ENCODE measurements around the gene TENM4. TPM values are rescaled to one million over a fixed set of nuclear protein-coding genes. Genes with fewer than 3 reads are reported as not detected.

TENM4 gene
- total RNA-seq, 2 experiments from 2014 or later: not detected

DNA sequence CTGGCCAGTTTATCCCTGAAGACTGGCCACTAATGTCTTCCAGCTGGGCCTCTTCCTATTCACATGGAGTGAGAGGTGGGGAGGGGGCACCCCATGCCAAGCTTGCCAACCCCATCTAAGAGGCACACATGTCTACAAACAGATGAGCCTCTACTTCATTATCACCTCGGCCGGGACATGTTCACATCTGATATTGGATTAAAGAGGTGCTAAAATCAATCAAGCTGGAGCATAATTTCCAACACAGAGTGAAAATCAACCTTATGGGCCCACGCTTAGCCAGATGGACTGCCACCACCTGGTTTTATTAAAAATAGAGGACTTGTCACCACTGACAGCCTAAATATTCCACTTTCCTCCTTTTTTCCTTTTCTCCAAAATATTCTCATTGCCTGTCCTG, 703.5 kb downstream of the TENM4 start:
- no TSS peak for BruUV-seq (replicated peaks)

DNA sequence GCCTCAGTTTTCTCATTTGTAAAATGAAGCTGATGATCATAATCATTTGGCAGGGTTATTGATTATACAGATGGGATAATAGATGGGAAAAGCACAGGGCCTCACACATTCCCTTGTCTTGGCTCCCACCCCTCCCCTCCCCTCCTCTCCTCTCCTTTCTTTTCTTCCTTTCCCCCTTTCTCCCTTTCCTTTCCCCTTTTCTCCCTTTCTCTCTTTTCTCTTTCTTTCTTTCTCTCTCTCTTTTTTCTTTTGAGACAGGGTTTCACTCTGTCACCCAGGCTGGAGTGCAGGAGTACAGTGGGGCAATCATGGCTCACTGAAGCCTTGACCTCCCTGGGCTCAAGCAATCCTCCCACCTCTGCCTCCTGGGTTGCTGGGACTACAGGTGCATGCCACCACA, 705.1 kb downstream of the TENM4 start:
- POLR2A ChIA-PET: interaction anchor here (0.6 kb wide), 1 partner anchor 733 kb away, joined by 3 read pairs; no protein-coding TSS in a partner anchor
- no peak for TF ChIP-seq EZH2phosphoT487 (IDR thresholded peaks at IDR 0.05; ENCODE audit: borderline replicate concordance, low read depth, low read length)
- TF ChIP-seq, protein P1, sequence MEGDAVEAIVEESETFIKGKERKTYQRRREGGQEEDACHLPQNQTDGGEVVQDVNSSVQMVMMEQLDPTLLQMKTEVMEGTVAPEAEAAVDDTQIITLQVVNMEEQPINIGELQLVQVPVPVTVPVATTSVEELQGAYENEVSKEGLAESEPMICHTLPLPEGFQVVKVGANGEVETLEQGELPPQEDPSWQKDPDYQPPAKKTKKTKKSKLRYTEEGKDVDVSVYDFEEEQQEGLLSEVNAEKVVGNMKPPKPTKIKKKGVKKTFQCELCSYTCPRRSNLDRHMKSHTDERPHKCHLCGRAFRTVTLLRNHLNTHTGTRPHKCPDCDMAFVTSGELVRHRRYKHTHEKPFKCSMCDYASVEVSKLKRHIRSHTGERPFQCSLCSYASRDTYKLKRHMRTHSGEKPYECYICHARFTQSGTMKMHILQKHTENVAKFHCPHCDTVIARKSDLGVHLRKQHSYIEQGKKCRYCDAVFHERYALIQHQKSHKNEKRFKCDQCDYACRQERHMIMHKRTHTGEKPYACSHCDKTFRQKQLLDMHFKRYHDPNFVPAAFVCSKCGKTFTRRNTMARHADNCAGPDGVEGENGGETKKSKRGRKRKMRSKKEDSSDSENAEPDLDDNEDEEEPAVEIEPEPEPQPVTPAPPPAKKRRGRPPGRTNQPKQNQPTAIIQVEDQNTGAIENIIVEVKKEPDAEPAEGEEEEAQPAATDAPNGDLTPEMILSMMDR (conservative IDR thresholded peaks at IDR 0.05; ENCODE audit: low read length): no peak
- H4K20me1 ChIP-seq (ENCODE audit: insufficient read depth, low read length): no peaks in the 10 kb centered on the region
- no peak overlapping the region for H2AFZ ChIP-seq (ENCODE audit: low read length)
- no peak overlapping the region for H3K27ac ChIP-seq (ENCODE audit: low read depth, low read length, poor library complexity, severe bottlenecking)
- no peaks in the 10 kb centered on the region for H3K36me3 ChIP-seq (ENCODE audit: insufficient read depth, low read length)
- no peaks in the 10 kb centered on the region for H3K9me2 ChIP-seq (ENCODE audit: insufficient read depth, low read length)
- intact Hi-C loops (cut with micrococcal nuclease; ENCODE audit: unreplicated experiment): no loop called here
- H3K4me1 ChIP-seq (ENCODE audit: insufficient read depth, low read length, poor library complexity, severe bottlenecking): no peaks in the 10 kb centered on the region
- no peak overlapping the region for H3K4me2 ChIP-seq (ENCODE audit: low read length)
- no peak overlapping the region for H3K4me3 ChIP-seq (ENCODE audit: low read depth, low read length, poor library complexity, severe bottlenecking)
- CTCF ChIA-PET (ENCODE audit: unreplicated experiment): no interaction called here
- DNase-seq (ENCODE audit: low spot score): no peak
- no peaks in the 10 kb centered on the region for H3K79me2 ChIP-seq (ENCODE audit: insufficient read depth, low read depth, low read length)
- H3K9me3 ChIP-seq (ENCODE audit: low read length): no peaks in the 10 kb centered on the region
- BruUV-seq (replicated peaks): no TSS peak

More for the DNA sequence above, 703.5 kb downstream of the TENM4 start:
- intact Hi-C loops (cut with micrococcal nuclease; ENCODE audit: unreplicated experiment): no loop called here
- Histone ChIP-seq H3K4me1 (ENCODE audit: insufficient read depth, low read length, poor library complexity, severe bottlenecking) (no peaks in the 10 kb centered on the region), H3K36me3 (ENCODE audit: insufficient read depth, low read length) (no peaks in the 10 kb centered on the region), H3K4me2 (ENCODE audit: low read length) (no peak overlapping the region), H3K79me2 (ENCODE audit: insufficient read depth, low read depth, low read length) (no peaks in the 10 kb centered on the region), H3K4me3 (ENCODE audit: low read depth, low read length, poor library complexity, severe bottlenecking) (no peak overlapping the region), H4K20me1 (ENCODE audit: insufficient read depth, low read length) (no peaks in the 10 kb centered on the region), H3K27ac (ENCODE audit: low read depth, low read length, poor library complexity, severe bottlenecking) (no peak overlapping the region), H3K9me2 (ENCODE audit: insufficient read depth, low read length) (no peaks in the 10 kb centered on the region), H3K9me3 (ENCODE audit: low read length) (no peaks in the 10 kb centered on the region), H2AFZ (ENCODE audit: low read length) (no peak overlapping the region)
- POLR2A ChIA-PET: no interaction called here
- no peak for TF ChIP-seq EZH2phosphoT487 (IDR thresholded peaks at IDR 0.05; ENCODE audit: borderline replicate concordance, low read depth, low read length)
- TF ChIP-seq, protein P1 (conservative IDR thresholded peaks at IDR 0.05; ENCODE audit: low read length): no peak
- CTCF ChIA-PET (ENCODE audit: unreplicated experiment): no interaction called here
- DNase-seq (ENCODE audit: low spot score): no peak

DNA sequence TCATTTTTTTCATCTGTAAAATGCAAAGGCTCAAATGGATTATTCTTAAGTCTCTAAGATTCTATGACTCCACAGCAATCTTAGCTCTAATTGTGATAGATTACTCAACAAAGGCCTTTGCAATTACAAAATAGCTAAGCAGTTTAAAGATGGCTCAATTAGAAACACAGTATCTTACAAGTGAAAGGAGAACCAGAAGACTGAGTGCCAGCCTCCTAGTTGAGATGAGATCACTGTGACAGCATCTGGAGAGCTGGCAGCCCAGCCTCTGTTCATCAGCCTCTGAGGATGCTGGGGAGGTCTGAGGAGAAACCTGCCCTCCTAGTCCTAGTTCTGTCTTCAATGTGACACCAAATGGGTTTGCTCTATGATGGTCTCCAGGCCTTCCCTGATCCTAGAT, 707.8 kb downstream of the TENM4 start:
- Histone ChIP-seq H3K79me2 (ENCODE audit: insufficient read depth, low read depth, low read length) (no peaks in the 10 kb centered on the region), H3K4me1 (ENCODE audit: insufficient read depth, low read length, poor library complexity, severe bottlenecking) (no peaks in the 10 kb centered on the region), H3K4me3 (ENCODE audit: low read depth, low read length, poor library complexity, severe bottlenecking) (no peak overlapping the region), H2AFZ (ENCODE audit: low read length) (no peak overlapping the region), H3K27ac (ENCODE audit: low read depth, low read length, poor library complexity, severe bottlenecking) (no peak overlapping the region), H3K9me2 (ENCODE audit: insufficient read depth, low read length) (no peaks in the 10 kb centered on the region), H3K36me3 (ENCODE audit: insufficient read depth, low read length) (no peaks in the 10 kb centered on the region), H3K4me2 (ENCODE audit: low read length) (no peak overlapping the region), H3K9me3 (ENCODE audit: low read length) (no peaks in the 10 kb centered on the region), H4K20me1 (ENCODE audit: insufficient read depth, low read length) (no peaks in the 10 kb centered on the region)
- intact Hi-C loops (cut with micrococcal nuclease; ENCODE audit: unreplicated experiment): no loop called here
- CTCF ChIA-PET (ENCODE audit: unreplicated experiment): no interaction called here
- DNase-seq (ENCODE audit: low spot score): no peak
- TF ChIP-seq, protein P1 (conservative IDR thresholded peaks at IDR 0.05; ENCODE audit: low read length): no peak
- no peak for TF ChIP-seq EZH2phosphoT487 (IDR thresholded peaks at IDR 0.05; ENCODE audit: borderline replicate concordance, low read depth, low read length)
- no TSS peak for BruUV-seq (replicated peaks)
- POLR2A ChIA-PET: no interaction called here
